ENCODE results near the gene PLEKHG4B. TPM values are rescaled to one million over a fixed set of nuclear protein-coding genes. Genes with fewer than 3 reads are reported as not detected.

Gene PLEKHG4B
- total RNA-seq, 1 donor from 2014 or later, result 5.4 TPM

- H3K36me3 ChIP-seq (ENCODE audit: control insufficient read depth, insufficient read depth, low read length), result no peaks in the 10 kb centered on the region
- H3K27me3 ChIP-seq (ENCODE audit: control insufficient read depth, insufficient read depth, low read length), result peaks cover 3% of the 10 kb centered on the region
- H3K4me3 ChIP-seq (ENCODE audit: low read depth, low read length), result no peak overlapping the region
- DNase-seq (ENCODE audit: low read depth), result no peak
- TF ChIP-seq, protein P1, sequence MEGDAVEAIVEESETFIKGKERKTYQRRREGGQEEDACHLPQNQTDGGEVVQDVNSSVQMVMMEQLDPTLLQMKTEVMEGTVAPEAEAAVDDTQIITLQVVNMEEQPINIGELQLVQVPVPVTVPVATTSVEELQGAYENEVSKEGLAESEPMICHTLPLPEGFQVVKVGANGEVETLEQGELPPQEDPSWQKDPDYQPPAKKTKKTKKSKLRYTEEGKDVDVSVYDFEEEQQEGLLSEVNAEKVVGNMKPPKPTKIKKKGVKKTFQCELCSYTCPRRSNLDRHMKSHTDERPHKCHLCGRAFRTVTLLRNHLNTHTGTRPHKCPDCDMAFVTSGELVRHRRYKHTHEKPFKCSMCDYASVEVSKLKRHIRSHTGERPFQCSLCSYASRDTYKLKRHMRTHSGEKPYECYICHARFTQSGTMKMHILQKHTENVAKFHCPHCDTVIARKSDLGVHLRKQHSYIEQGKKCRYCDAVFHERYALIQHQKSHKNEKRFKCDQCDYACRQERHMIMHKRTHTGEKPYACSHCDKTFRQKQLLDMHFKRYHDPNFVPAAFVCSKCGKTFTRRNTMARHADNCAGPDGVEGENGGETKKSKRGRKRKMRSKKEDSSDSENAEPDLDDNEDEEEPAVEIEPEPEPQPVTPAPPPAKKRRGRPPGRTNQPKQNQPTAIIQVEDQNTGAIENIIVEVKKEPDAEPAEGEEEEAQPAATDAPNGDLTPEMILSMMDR (IDR thresholded peaks at IDR 0.05; ENCODE audit: insufficient read depth, low read length, poor library complexity, severe bottlenecking), result no peak
These were observed 17.9 kb downstream of the PLEKHG4B start for GRCh38 chr5:109826-110225.

GRCh38 chr5:110270-110888 lies 18.4 kb downstream of the PLEKHG4B start:
- Histone ChIP-seq H3K36me3 (ENCODE audit: control insufficient read depth, insufficient read depth, low read length) (no peaks in the 10 kb centered on the region), H3K27me3 (ENCODE audit: control insufficient read depth, insufficient read depth, low read length) (peaks cover 3% of the 10 kb centered on the region), H3K4me3 (ENCODE audit: low read depth, low read length) (no peak overlapping the region)
- TF ChIP-seq, protein P1 (IDR thresholded peaks at IDR 0.05; ENCODE audit: insufficient read depth, low read length, poor library complexity, severe bottlenecking), result no peak
- DNase-seq (ENCODE audit: low read depth), result no peak

DNA sequence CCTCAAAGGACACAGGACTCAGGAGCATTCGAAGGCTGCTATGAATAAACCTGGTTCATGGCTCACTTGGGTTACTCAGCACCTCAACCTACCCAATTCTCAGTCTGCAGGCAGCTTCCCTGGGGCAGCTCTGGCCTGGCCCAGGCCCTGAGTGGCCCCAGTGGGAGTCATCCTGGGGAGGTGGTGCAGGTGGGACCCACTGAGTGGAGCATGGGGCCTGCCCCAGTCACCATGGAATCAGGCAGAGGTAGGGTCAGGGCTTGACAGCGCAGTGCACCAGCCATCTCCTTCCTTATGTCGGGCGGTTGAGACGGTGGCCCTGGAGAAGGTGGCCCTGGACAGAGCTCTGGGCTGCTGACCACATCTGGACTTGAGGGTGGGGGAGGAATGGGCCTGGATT lies 19.2 kb downstream of the PLEKHG4B start:
- DNase-seq (ENCODE audit: low read depth), result no peak
- peaks cover 3% of the 10 kb centered on the region for H3K27me3 ChIP-seq (ENCODE audit: control insufficient read depth, insufficient read depth, low read length)
- no peak overlapping the region for H3K4me3 ChIP-seq (ENCODE audit: low read depth, low read length)
- H3K36me3 ChIP-seq (ENCODE audit: control insufficient read depth, insufficient read depth, low read length), result no peaks in the 10 kb centered on the region
- TF ChIP-seq, protein P1 (IDR thresholded peaks at IDR 0.05; ENCODE audit: insufficient read depth, low read length, poor library complexity, severe bottlenecking), result no peak

GRCh38 chr5:119486-120097 lies 27.6 kb downstream of the PLEKHG4B start:
- no peak overlapping the region for H3K4me3 ChIP-seq (ENCODE audit: low read depth, low read length)
- H3K36me3 ChIP-seq (ENCODE audit: control insufficient read depth, insufficient read depth, low read length), result no peaks in the 10 kb centered on the region
- DNase-seq (ENCODE audit: low read depth), result no peak
- no peaks in the 10 kb centered on the region for H3K27me3 ChIP-seq (ENCODE audit: control insufficient read depth, insufficient read depth, low read length)
- TF ChIP-seq, protein P1 (IDR thresholded peaks at IDR 0.05; ENCODE audit: insufficient read depth, low read length, poor library complexity, severe bottlenecking), result no peak

- H3K4me3 ChIP-seq (ENCODE audit: low read depth, low read length), result no peak overlapping the region
- no peaks in the 10 kb centered on the region for H3K27me3 ChIP-seq (ENCODE audit: control insufficient read depth, insufficient read depth, low read length)
- no peak for DNase-seq (ENCODE audit: low read depth)
- H3K36me3 ChIP-seq (ENCODE audit: control insufficient read depth, insufficient read depth, low read length), result no peaks in the 10 kb centered on the region
- TF ChIP-seq, protein P1 (IDR thresholded peaks at IDR 0.05; ENCODE audit: insufficient read depth, low read length, poor library complexity, severe bottlenecking), result no peak
These were observed 29.5 kb downstream of the PLEKHG4B start for GRCh38 chr5:121432-121831.

GRCh38 chr5:125815-126214 lies 33.8 kb downstream of the PLEKHG4B start:
- Histone ChIP-seq H3K4me3 (ENCODE audit: low read depth, low read length) (no peak overlapping the region), H3K27me3 (ENCODE audit: control insufficient read depth, insufficient read depth, low read length) (no peaks in the 10 kb centered on the region), H3K36me3 (ENCODE audit: control insufficient read depth, insufficient read depth, low read length) (no peaks in the 10 kb centered on the region)
- TF ChIP-seq, protein P1 (IDR thresholded peaks at IDR 0.05; ENCODE audit: insufficient read depth, low read length, poor library complexity, severe bottlenecking), result no peak
- no peak for DNase-seq (ENCODE audit: low read depth)
